Measurements from ENCODE around the gene CTDSP2. TPM values are rescaled to one million over a fixed set of nuclear protein-coding genes. Genes with fewer than 3 reads are reported as not detected.
A peak's percentile ranks its signal among the peaks of the same experiment; 100 is the strongest.

The CTDSP2 gene
- total RNA-seq, 1 donor from 2014 or later, result 87.1 TPM

GRCh38 chr12:57885207-57885606, 38.7 kb upstream of the CTDSP2 start:
- no peaks in the 10 kb centered on the region for H3K36me3 Mint-ChIP-seq (ENCODE audit: low read depth, unreplicated experiment)
- no peaks in the 10 kb centered on the region for H3K79me2 ChIP-seq (ENCODE audit: insufficient read depth, low read length)
- H3K9ac ChIP-seq (ENCODE audit: low read length), result no peak overlapping the region
- no peaks in the 10 kb centered on the region for H3K27me3 ChIP-seq (ENCODE audit: insufficient read depth, low read length)
- H3K4me3 Mint-ChIP-seq (ENCODE audit: unreplicated experiment), result no peak overlapping the region
- DNase-seq (ENCODE audit: low read depth), result no peak
- no peak overlapping the region for H3K27ac ChIP-seq (ENCODE audit: low read depth, low read length)
- peaks cover 2% of the 10 kb centered on the region for H3K27me3 Mint-ChIP-seq (ENCODE audit: low read depth, unreplicated experiment)
- H3K4me3 ChIP-seq (ENCODE audit: insufficient read depth, low read depth, low read length), result no peak overlapping the region
- no peaks in the 10 kb centered on the region for H4K20me1 ChIP-seq (ENCODE audit: insufficient read depth, low read length)
- no peaks in the 10 kb centered on the region for H3K9me3 ChIP-seq (ENCODE audit: insufficient read depth, low read depth, low read length)
- H3K4me2 ChIP-seq (ENCODE audit: low read length), result no peak overlapping the region
- no peak for FAIRE-seq
- H3K27ac Mint-ChIP-seq (ENCODE audit: unreplicated experiment), result no peak overlapping the region
- H3K4me1 Mint-ChIP-seq (ENCODE audit: low read depth, unreplicated experiment), result peaks cover 21% of the 10 kb centered on the region
- TF ChIP-seq CTCF (IDR thresholded peaks at IDR 0.05; ENCODE audit: insufficient read depth, low read depth, low read length) (no peak), EZH2 (IDR thresholded peaks at IDR 0.05; ENCODE audit: insufficient read depth, low read length) (no peak)
- peaks cover 37% of the 10 kb centered on the region for H3K4me1 ChIP-seq (ENCODE audit: insufficient read depth, low read length)
- peaks cover 6% of the 10 kb centered on the region for H3K9me3 Mint-ChIP-seq (ENCODE audit: unreplicated experiment)
- H2AFZ ChIP-seq (ENCODE audit: low read depth, low read length), result no peak overlapping the region
- no peaks in the 10 kb centered on the region for H3K36me3 ChIP-seq (ENCODE audit: insufficient read depth, low read length)

GRCh38 chr12:57883700-57884099, 37.2 kb upstream of the CTDSP2 start:
- H3K4me1 ChIP-seq (ENCODE audit: insufficient read depth, low read length), result peaks cover 21% of the 10 kb centered on the region
- DNase-seq (ENCODE audit: low read depth) (no peak), FAIRE-seq (no peak)
- Mint-ChIP-seq H3K27ac (ENCODE audit: unreplicated experiment) (no peak overlapping the region), H3K36me3 (ENCODE audit: low read depth, unreplicated experiment) (no peaks in the 10 kb centered on the region), H3K9me3 (ENCODE audit: unreplicated experiment) (peaks cover 6% of the 10 kb centered on the region), H3K4me3 (ENCODE audit: unreplicated experiment) (peak overlapping the region; percentile 31), H3K27me3 (ENCODE audit: low read depth, unreplicated experiment) (peaks cover 2% of the 10 kb centered on the region), H3K4me1 (ENCODE audit: low read depth, unreplicated experiment) (peaks cover 19% of the 10 kb centered on the region)
- no peaks in the 10 kb centered on the region for H3K79me2 ChIP-seq (ENCODE audit: insufficient read depth, low read length)
- TF ChIP-seq EZH2 (IDR thresholded peaks at IDR 0.05; ENCODE audit: insufficient read depth, low read length), result no peak
- no peak for TF ChIP-seq CTCF (IDR thresholded peaks at IDR 0.05; ENCODE audit: insufficient read depth, low read depth, low read length)
- no peaks in the 10 kb centered on the region for H4K20me1 ChIP-seq (ENCODE audit: insufficient read depth, low read length)
- no peak overlapping the region for H3K4me3 ChIP-seq (ENCODE audit: insufficient read depth, low read depth, low read length)
- H3K4me2 ChIP-seq (ENCODE audit: low read length), result no peak overlapping the region
- no peaks in the 10 kb centered on the region for H3K36me3 ChIP-seq (ENCODE audit: insufficient read depth, low read length)
- H3K9ac ChIP-seq (ENCODE audit: low read length), result no peak overlapping the region
- H3K27me3 ChIP-seq (ENCODE audit: insufficient read depth, low read length), result no peaks in the 10 kb centered on the region
- H3K27ac ChIP-seq (ENCODE audit: low read depth, low read length), result no peak overlapping the region
- H3K9me3 ChIP-seq (ENCODE audit: insufficient read depth, low read depth, low read length), result no peaks in the 10 kb centered on the region
- H2AFZ ChIP-seq (ENCODE audit: low read depth, low read length), result no peak overlapping the region

- Histone ChIP-seq H3K27ac (ENCODE audit: low read depth, low read length) (no peak overlapping the region), H2AFZ (ENCODE audit: low read depth, low read length) (no peak overlapping the region), H3K36me3 (ENCODE audit: insufficient read depth, low read length) (no peaks in the 10 kb centered on the region), H3K9me3 (ENCODE audit: insufficient read depth, low read depth, low read length) (no peaks in the 10 kb centered on the region), H4K20me1 (ENCODE audit: insufficient read depth, low read length) (no peaks in the 10 kb centered on the region), H3K4me3 (ENCODE audit: insufficient read depth, low read depth, low read length) (no peak overlapping the region), H3K9ac (ENCODE audit: low read length) (no peak overlapping the region), H3K4me2 (ENCODE audit: low read length) (no peak overlapping the region), H3K27me3 (ENCODE audit: insufficient read depth, low read length) (no peaks in the 10 kb centered on the region), H3K79me2 (ENCODE audit: insufficient read depth, low read length) (no peaks in the 10 kb centered on the region), H3K4me1 (ENCODE audit: insufficient read depth, low read length) (peaks cover 15% of the 10 kb centered on the region)
- H3K4me3 Mint-ChIP-seq (ENCODE audit: unreplicated experiment), result no peak overlapping the region
- DNase-seq (ENCODE audit: low read depth) (no peak), FAIRE-seq (no peak)
- H3K36me3 Mint-ChIP-seq (ENCODE audit: low read depth, unreplicated experiment), result no peaks in the 10 kb centered on the region
- peaks cover 13% of the 10 kb centered on the region for H3K4me1 Mint-ChIP-seq (ENCODE audit: low read depth, unreplicated experiment)
- TF ChIP-seq EZH2 (IDR thresholded peaks at IDR 0.05; ENCODE audit: insufficient read depth, low read length), result no peak
- no peak for TF ChIP-seq CTCF (IDR thresholded peaks at IDR 0.05; ENCODE audit: insufficient read depth, low read depth, low read length)
- H3K27me3 Mint-ChIP-seq (ENCODE audit: low read depth, unreplicated experiment), result peaks cover 2% of the 10 kb centered on the region
- peaks cover 6% of the 10 kb centered on the region for H3K9me3 Mint-ChIP-seq (ENCODE audit: unreplicated experiment)
- H3K27ac Mint-ChIP-seq (ENCODE audit: unreplicated experiment), result no peak overlapping the region
Measured at GRCh38 chr12:57883057-57883456, 36.5 kb upstream of the CTDSP2 start.
